ENCODE results near the gene FHIT. TPM values are rescaled to one million over a fixed set of nuclear protein-coding genes. Genes with fewer than 3 reads are reported as not detected.

FHIT gene
- total RNA-seq, 1 donor from 2014 or later = 22.6 TPM

DNA sequence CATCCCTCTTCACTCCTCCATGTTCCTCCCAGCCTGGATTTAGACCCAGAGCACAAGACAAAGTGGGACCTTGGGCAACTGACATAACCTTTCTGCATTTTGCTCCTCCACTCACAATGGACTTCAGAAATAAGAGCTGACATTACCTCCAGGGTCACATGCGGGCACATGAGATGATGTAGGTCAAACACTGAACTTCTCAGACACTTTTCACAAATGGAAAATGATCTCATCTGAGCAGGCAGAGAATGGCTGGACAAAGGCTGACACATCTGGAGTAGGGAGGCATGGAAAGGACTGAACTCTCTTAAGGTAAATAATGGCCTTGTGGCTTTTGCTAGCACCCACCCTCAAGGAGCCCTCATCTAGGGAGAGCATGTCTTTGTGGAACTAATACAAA, 1352.2 kb downstream of the FHIT start:
- no peaks in the 10 kb centered on the region for H3K9me3 Mint-ChIP-seq
- no peak overlapping the region for H3K4me3 Mint-ChIP-seq

DNA sequence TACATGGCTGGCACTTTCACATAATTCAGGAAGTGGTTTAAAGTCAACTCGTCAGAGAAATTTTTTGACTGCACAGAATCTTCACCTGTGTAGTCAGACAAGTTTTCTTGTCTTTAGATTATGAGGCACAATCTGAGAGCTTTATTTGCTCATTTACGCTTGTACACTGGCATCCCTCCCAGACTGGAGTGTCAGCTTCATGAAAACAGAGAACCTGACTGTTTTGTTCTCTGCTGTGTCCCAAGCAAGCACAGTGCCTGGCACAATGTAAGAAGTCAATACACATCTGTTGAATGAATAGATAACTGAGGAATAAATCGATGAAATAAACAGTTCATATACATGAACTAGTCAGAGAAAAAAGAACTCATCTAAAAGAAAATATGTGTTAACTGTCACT, 1355.3 kb downstream of the FHIT start:
- no peak for DNase-seq (ENCODE audit: low spot score)
- intact Hi-C loops (cut with micrococcal nuclease) = no loop called here
- Mint-ChIP-seq H3K4me3 (no peak overlapping the region), H3K9me3 (no peaks in the 10 kb centered on the region), H3K27me3 (ENCODE audit: insufficient read depth) (no peaks in the 10 kb centered on the region), H3K4me1 (ENCODE audit: low read depth) (peaks cover 19% of the 10 kb centered on the region), H3K27ac (no peak overlapping the region), H3K36me3 (ENCODE audit: low read depth) (peaks cover 9% of the 10 kb centered on the region)

More for the DNA sequence above, 1352.2 kb downstream of the FHIT start:
- DNase-seq (ENCODE audit: low spot score) = no peak
- Mint-ChIP-seq H3K27ac (no peak overlapping the region), H3K27me3 (ENCODE audit: insufficient read depth) (no peaks in the 10 kb centered on the region), H3K4me1 (ENCODE audit: low read depth) (peaks cover 19% of the 10 kb centered on the region), H3K36me3 (ENCODE audit: low read depth) (peaks cover 22% of the 10 kb centered on the region)
- intact Hi-C loops (cut with micrococcal nuclease) = no loop called here

DNA sequence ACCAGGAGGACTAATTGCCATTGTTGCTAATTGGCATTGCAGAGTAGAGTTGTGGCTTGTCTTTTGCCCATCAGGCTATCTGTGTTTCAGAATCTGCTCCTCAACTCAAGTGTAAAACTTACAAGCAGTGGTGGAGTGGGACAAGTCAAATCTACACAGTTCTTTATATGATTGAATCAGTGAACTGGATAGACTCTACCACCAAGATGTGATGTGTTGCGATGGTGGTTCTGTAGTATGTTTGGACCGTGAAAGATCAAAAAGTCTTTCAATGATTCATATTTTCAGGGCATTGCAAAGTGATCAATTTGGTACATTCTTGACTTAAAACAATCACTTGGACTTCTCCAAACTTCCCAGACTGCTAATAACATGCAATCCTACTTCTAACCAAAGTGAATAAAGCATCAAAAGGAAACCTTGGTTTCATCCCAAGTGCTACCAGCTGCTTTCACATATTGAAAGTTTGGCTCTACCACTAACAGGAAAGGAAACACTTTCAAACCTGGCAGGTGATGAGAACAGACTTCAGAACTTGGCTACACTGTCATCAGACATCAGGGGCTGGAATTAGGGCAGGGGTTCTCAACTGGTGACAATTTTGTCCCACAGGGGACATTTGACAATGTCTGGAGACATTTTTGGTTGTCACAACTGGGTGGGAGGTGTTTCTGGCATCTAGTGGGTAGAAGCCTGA, 1356.7 kb downstream of the FHIT start:
- Mint-ChIP-seq H3K9me3 (no peaks in the 10 kb centered on the region), H3K4me3 (no peak overlapping the region), H3K27ac (no peak overlapping the region), H3K27me3 (ENCODE audit: insufficient read depth) (no peaks in the 10 kb centered on the region), H3K36me3 (ENCODE audit: low read depth) (peaks cover 8% of the 10 kb centered on the region), H3K4me1 (ENCODE audit: low read depth) (peaks cover 19% of the 10 kb centered on the region)
- intact Hi-C loops (cut with micrococcal nuclease) = no loop called here
- no peak for DNase-seq (ENCODE audit: low spot score)

DNA sequence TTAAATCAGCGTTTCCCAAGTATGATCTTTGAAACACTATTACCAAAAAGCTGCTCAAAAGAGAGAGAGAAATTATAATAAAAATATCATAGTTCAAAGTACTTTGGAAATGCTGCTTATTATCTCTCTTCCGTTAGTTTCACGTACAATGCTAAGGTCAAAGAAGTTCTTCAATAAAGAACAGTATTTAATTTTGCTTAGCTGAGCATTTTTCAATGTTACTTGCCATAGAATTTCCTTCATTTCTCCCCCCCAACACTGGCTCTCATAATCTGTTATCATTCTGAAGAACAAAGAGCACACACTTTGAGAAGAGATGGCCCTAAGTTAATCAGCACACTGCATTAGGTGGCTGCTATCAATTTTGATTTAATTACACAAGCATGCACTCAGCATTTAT, 1360.6 kb downstream of the FHIT start:
- Mint-ChIP-seq H3K27ac (no peak overlapping the region), H3K27me3 (ENCODE audit: insufficient read depth) (no peaks in the 10 kb centered on the region)

DNA sequence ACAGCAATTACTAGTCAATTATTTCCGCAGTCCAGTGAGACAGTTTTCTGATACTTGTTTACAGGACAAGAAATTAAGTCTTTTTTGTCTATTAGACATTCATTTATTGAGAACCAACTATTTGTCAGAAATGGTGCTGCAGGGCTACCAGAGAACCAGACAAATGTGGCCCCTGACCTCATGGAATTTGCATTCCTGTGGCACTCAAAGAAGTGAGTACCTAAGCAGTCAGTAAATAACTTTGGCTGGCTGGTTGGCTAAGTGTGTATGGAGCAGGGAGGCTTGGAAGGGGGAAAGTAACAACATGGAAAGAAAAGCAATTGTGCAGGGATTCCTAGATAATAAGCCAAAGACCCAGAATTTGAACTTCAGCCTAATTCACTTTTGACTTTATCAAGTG, 1364.5 kb downstream of the FHIT start:
- peaks cover 24% of the 10 kb centered on the region for H3K4me1 Mint-ChIP-seq (ENCODE audit: low read depth)
- H3K9me3 Mint-ChIP-seq = no peaks in the 10 kb centered on the region
- no peaks in the 10 kb centered on the region for H3K27me3 Mint-ChIP-seq (ENCODE audit: insufficient read depth)
- H3K36me3 Mint-ChIP-seq (ENCODE audit: low read depth) = peaks cover 10% of the 10 kb centered on the region
- no peak overlapping the region for H3K4me3 Mint-ChIP-seq
- intact Hi-C loops (cut with micrococcal nuclease) = no loop called here
- DNase-seq (ENCODE audit: low spot score) = no peak
- no peak overlapping the region for H3K27ac Mint-ChIP-seq

More for the DNA sequence above, 1360.6 kb downstream of the FHIT start:
- DNase-seq (ENCODE audit: low spot score) = no peak
- peaks cover 5% of the 10 kb centered on the region for H3K36me3 Mint-ChIP-seq (ENCODE audit: low read depth)
- H3K4me1 Mint-ChIP-seq (ENCODE audit: low read depth) = peaks cover 22% of the 10 kb centered on the region
- intact Hi-C loops (cut with micrococcal nuclease) = no loop called here
- no peaks in the 10 kb centered on the region for H3K9me3 Mint-ChIP-seq
- no peak overlapping the region for H3K4me3 Mint-ChIP-seq

DNA sequence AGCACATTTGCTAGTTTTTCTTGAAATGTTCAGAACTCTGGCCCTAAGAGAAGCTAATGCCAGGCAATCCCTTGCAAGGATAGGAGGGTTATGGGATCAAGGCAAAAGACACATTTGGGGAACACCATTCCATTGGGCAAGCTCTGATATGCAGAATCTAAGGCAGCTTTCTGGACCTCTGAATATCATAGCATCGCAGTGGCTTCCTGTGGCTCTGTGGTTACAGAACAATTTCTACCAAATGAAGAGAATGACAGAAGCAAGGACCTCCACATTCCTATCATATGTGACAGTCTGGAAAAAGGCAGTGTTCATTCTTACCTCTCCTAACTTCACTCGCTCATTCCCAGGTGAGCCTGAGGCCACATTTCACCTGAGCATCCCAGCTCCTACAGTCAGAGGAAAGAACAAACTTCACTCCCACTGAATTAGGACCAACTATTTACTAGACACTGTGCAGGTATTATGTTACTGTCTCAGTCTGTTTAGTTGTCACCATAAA, 1365.3 kb downstream of the FHIT start:
- H3K9me3 Mint-ChIP-seq = no peaks in the 10 kb centered on the region
- H3K27me3 Mint-ChIP-seq (ENCODE audit: insufficient read depth) = no peaks in the 10 kb centered on the region
- no peak overlapping the region for H3K27ac Mint-ChIP-seq
- H3K36me3 Mint-ChIP-seq (ENCODE audit: low read depth) = peaks cover 10% of the 10 kb centered on the region
- no peak overlapping the region for H3K4me3 Mint-ChIP-seq
- no peak for DNase-seq (ENCODE audit: low spot score)
- H3K4me1 Mint-ChIP-seq (ENCODE audit: low read depth) = peaks cover 24% of the 10 kb centered on the region
- intact Hi-C loops (cut with micrococcal nuclease) = no loop called here

DNA sequence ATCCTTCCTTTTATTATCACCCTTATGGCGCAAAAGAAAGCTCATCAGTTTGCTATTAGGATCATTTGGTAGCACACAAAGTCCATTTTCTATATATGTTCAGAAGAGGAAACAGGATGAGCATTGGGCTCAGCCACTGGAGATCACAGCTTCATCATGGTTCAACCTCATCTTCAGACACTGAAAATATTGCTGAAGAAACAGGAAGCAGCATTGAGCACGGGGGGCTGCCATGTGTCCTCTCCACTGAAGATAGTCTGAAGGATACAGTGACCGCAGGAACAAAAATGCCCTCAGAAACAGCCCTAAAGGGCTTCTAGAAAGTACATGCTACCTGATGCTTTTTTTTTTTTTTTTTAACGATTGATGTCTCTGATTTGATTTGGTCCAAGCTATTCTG, 1366.2 kb downstream of the FHIT start:
- Mint-ChIP-seq H3K36me3 (ENCODE audit: low read depth) (peaks cover 9% of the 10 kb centered on the region), H3K4me3 (no peak overlapping the region), H3K27me3 (ENCODE audit: insufficient read depth) (no peaks in the 10 kb centered on the region), H3K4me1 (ENCODE audit: low read depth) (peaks cover 24% of the 10 kb centered on the region), H3K9me3 (no peaks in the 10 kb centered on the region), H3K27ac (no peak overlapping the region)
- intact Hi-C loops (cut with micrococcal nuclease) = no loop called here
- no peak for DNase-seq (ENCODE audit: low spot score)

DNA sequence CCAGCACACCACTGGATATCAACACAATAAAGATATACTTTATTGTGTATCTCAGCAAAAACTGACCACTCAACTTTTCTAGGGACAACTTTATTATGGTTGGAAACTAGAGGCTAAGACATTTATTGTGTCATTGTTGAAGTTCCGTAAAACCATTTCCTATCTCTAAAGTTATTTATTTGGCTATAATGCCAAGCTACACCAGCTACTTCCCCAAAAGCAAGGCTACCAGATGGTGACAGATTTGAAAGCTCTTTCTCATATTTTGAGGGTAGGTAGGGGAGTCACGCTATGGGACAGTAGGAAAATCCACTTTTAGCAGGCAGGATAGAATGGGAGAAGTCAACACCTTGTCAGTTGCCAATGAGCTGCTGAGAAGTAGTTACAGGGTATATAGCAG, 1366.8 kb downstream of the FHIT start:
- no peak for DNase-seq (ENCODE audit: low spot score)
- intact Hi-C loops (cut with micrococcal nuclease) = no loop called here
- Mint-ChIP-seq H3K27me3 (ENCODE audit: insufficient read depth) (no peaks in the 10 kb centered on the region), H3K9me3 (no peaks in the 10 kb centered on the region), H3K36me3 (ENCODE audit: low read depth) (peaks cover 10% of the 10 kb centered on the region), H3K4me1 (ENCODE audit: low read depth) (peaks cover 26% of the 10 kb centered on the region), H3K27ac (no peak overlapping the region), H3K4me3 (no peak overlapping the region)

DNA sequence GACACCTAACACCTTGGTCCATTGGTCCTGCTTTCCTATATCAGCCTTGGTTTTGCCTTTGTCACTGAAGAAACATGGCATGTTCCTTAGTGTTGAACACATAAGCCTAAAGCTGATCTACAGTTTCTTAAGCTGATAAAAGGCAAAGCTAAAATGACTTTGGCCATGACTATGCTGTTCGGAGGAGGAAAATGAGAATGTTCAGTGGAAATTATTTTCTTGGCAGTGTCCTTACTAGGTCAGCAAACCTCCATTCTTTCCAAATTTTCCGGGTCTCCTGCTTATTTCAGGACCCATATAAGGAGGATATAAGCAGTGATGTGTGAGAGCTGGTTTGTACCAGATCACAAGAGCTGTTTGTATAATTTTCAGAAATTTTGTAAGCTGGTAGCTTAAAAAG, 1368.5 kb downstream of the FHIT start:
- intact Hi-C loops (cut with micrococcal nuclease) = no loop called here
- Mint-ChIP-seq H3K4me3 (no peak overlapping the region), H3K4me1 (ENCODE audit: low read depth) (peaks cover 38% of the 10 kb centered on the region), H3K9me3 (no peaks in the 10 kb centered on the region), H3K27me3 (ENCODE audit: insufficient read depth) (no peaks in the 10 kb centered on the region), H3K36me3 (ENCODE audit: low read depth) (peaks cover 10% of the 10 kb centered on the region), H3K27ac (no peak overlapping the region)
- DNase-seq (ENCODE audit: low spot score) = no peak

DNA sequence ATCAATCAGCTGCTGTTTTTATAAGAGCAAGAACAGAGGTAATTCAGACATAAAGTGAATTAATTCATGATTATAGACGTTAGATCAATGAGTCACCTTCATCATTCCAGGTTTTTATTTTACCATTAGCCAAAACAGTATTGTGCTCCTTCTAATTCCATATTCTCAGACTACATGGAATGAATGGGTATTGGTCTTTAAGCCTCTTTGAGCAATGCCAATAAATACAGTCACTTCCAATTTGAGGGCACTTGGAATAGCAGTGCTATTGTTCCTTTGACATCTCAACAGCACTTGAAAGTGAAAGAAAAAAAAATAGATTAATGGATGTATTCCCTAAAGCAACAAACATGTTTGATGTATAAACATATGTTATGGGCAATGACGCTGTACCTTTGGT, 1370.5 kb downstream of the FHIT start:
- peaks cover 29% of the 10 kb centered on the region for H3K4me1 Mint-ChIP-seq (ENCODE audit: low read depth)
- H3K27me3 Mint-ChIP-seq (ENCODE audit: insufficient read depth) = no peaks in the 10 kb centered on the region
- H3K36me3 Mint-ChIP-seq (ENCODE audit: low read depth) = peaks cover 10% of the 10 kb centered on the region
- no peak for DNase-seq (ENCODE audit: low spot score)
- H3K9me3 Mint-ChIP-seq = no peaks in the 10 kb centered on the region
- intact Hi-C loops (cut with micrococcal nuclease) = no loop called here
- no peak overlapping the region for H3K27ac Mint-ChIP-seq
- H3K4me3 Mint-ChIP-seq = no peak overlapping the region

DNA sequence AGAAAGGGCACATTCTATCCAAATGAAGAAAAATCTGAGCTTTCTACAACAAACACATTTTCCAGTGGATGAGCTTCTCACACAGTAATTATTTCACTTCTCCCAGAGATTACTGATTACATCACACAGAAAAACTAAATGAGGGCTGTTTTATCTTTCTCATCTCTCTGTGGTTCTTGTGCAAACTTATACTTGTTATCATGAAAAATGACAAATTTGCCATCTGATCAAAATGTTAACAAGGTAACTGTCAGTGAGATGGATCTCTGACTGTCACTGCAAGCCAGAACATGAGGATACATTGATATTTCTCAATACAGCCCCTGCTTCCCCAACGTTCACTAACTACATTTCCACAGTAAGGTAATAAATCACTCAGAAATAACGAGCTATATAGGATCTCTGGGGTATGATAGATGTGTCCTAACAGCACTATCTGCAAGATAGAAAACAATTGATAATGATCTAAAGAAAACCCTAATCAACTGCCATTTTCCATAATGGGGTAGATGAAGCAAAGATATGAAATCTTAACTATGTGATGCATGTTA, 1372.1 kb downstream of the FHIT start:
- intact Hi-C loops (cut with micrococcal nuclease) = no loop called here
- no peaks in the 10 kb centered on the region for H3K27me3 Mint-ChIP-seq (ENCODE audit: insufficient read depth)

DNA sequence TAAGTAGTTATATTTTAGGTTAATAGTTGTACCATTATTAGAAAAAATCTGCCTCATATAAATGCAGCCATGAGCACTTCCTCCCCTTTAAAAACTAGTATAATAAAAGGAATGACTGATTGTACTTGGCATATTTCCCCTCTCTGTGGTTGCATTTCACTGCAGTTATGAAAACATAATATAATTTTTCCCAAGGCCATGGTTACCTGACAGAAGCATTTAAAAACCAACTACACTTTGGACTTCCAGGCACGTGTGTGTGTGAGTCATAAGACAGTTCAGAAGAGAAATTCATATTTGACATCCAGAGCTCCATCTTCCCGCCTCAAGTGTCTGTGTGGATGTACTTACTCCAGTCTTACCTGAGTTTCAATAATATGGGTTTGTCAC, 1373.2 kb downstream of the FHIT start:
- H3K9me3 Mint-ChIP-seq = peaks cover 5% of the 10 kb centered on the region
- peaks cover 21% of the 10 kb centered on the region for H3K4me1 Mint-ChIP-seq (ENCODE audit: low read depth)
- no peaks in the 10 kb centered on the region for H3K27me3 Mint-ChIP-seq (ENCODE audit: insufficient read depth)
- no peak overlapping the region for H3K27ac Mint-ChIP-seq
- H3K4me3 Mint-ChIP-seq = no peak overlapping the region
- DNase-seq (ENCODE audit: low spot score) = no peak
- intact Hi-C loops (cut with micrococcal nuclease) = no loop called here
- H3K36me3 Mint-ChIP-seq (ENCODE audit: low read depth) = peaks cover 28% of the 10 kb centered on the region

More for the DNA sequence above, 1372.1 kb downstream of the FHIT start:
- Mint-ChIP-seq H3K27ac (no peak overlapping the region), H3K36me3 (ENCODE audit: low read depth) (peaks cover 21% of the 10 kb centered on the region), H3K4me3 (no peak overlapping the region), H3K9me3 (no peaks in the 10 kb centered on the region), H3K4me1 (ENCODE audit: low read depth) (peaks cover 14% of the 10 kb centered on the region)
- DNase-seq (ENCODE audit: low spot score) = no peak

DNA sequence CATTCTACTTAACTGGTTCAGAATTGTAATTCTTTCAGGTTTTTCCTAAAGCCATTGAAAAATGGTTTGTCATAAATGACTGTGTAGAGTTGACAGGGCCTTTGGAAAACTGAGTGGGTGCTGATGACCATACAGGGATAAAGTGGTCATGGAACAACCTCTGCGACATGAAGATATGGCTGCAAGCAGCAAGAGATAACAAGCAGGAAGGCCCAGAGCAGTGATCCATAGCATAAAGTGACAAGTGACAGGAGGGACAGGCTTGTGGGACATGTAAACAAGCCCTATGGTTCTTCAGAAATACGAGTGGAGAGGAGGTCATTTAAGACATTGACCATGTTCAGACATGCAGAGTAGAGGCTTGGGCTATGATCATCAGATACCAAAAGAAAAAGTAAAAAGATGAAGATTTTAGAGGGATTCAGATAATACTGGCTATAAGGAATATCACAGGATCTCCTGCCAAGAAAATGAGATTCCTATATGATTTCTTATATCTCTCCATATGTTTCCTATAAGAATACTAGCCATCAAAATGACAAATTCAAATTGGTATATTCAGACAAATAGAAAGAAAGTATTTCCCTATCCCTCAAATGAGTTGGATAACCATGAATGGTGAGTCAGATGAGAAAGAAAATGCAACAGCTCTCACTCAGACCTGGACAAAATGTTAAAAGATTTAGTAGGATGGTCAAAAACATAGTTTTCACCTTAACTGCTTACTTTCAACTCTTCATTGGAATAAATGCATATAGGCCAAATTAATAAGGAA, 1373.8 kb downstream of the FHIT start:
- H3K27ac Mint-ChIP-seq = no peak overlapping the region
- no peaks in the 10 kb centered on the region for H3K27me3 Mint-ChIP-seq (ENCODE audit: insufficient read depth)
- H3K4me1 Mint-ChIP-seq (ENCODE audit: low read depth) = peaks cover 25% of the 10 kb centered on the region
- H3K9me3 Mint-ChIP-seq = peaks cover 8% of the 10 kb centered on the region
- peaks cover 32% of the 10 kb centered on the region for H3K36me3 Mint-ChIP-seq (ENCODE audit: low read depth)
- intact Hi-C loops (cut with micrococcal nuclease) = no loop called here
- DNase-seq (ENCODE audit: low spot score) = no peak
- no peak overlapping the region for H3K4me3 Mint-ChIP-seq
